ENCODE measurements around the gene CYLD. TPM values are rescaled to one million over a fixed set of nuclear protein-coding genes. Genes with fewer than 3 reads are reported as not detected.

CYLD gene
- total and polyA plus RNA-seq, 2 experiments from 2014 or later, result 6.9 to 30.9 TPM

DNA sequence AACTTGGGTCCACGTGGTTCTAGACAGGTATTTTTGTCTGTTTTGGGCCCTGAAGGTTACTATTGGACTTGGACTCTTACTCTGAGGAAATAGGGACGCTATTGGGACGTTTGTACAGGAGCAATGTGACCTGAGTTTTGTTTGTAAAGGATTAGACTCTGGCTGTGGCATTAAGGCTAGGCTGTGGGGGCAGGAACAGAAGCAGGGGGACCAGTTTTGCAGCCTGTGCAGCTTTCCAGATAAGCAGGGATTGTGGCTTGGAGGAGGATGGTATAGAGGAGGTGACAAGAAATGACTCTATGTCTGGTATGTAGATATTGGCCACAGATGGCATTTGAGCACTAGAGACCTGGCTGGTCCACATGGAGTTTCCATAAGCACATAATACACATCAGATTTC lies 35.6 kb upstream of the CYLD start (continued):
- TF ChIP-seq NANOG (IDR thresholded peaks at IDR 0.05; ENCODE audit: borderline replicate concordance) (no peak), EZH2phosphoT487 (IDR thresholded peaks at IDR 0.05; ENCODE audit: unreplicated experiment) (no peak), JUNB (IDR thresholded peaks at IDR 0.05; ENCODE audit: unreplicated experiment) (no peak), POLR2AphosphoS5 (IDR thresholded peaks at IDR 0.05; ENCODE audit: low read depth) (no peak)
- TF ChIP-seq, protein P1, sequence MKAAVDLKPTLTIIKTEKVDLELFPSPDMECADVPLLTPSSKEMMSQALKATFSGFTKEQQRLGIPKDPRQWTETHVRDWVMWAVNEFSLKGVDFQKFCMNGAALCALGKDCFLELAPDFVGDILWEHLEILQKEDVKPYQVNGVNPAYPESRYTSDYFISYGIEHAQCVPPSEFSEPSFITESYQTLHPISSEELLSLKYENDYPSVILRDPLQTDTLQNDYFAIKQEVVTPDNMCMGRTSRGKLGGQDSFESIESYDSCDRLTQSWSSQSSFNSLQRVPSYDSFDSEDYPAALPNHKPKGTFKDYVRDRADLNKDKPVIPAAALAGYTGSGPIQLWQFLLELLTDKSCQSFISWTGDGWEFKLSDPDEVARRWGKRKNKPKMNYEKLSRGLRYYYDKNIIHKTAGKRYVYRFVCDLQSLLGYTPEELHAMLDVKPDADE (IDR thresholded peaks at IDR 0.05), result no peak
- TF ChIP-seq, protein P2, sequence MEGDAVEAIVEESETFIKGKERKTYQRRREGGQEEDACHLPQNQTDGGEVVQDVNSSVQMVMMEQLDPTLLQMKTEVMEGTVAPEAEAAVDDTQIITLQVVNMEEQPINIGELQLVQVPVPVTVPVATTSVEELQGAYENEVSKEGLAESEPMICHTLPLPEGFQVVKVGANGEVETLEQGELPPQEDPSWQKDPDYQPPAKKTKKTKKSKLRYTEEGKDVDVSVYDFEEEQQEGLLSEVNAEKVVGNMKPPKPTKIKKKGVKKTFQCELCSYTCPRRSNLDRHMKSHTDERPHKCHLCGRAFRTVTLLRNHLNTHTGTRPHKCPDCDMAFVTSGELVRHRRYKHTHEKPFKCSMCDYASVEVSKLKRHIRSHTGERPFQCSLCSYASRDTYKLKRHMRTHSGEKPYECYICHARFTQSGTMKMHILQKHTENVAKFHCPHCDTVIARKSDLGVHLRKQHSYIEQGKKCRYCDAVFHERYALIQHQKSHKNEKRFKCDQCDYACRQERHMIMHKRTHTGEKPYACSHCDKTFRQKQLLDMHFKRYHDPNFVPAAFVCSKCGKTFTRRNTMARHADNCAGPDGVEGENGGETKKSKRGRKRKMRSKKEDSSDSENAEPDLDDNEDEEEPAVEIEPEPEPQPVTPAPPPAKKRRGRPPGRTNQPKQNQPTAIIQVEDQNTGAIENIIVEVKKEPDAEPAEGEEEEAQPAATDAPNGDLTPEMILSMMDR (conservative IDR thresholded peaks at IDR 0.05; ENCODE audit: low read depth in 2 of 2), result no peak
- TF ChIP-seq, protein P3, sequence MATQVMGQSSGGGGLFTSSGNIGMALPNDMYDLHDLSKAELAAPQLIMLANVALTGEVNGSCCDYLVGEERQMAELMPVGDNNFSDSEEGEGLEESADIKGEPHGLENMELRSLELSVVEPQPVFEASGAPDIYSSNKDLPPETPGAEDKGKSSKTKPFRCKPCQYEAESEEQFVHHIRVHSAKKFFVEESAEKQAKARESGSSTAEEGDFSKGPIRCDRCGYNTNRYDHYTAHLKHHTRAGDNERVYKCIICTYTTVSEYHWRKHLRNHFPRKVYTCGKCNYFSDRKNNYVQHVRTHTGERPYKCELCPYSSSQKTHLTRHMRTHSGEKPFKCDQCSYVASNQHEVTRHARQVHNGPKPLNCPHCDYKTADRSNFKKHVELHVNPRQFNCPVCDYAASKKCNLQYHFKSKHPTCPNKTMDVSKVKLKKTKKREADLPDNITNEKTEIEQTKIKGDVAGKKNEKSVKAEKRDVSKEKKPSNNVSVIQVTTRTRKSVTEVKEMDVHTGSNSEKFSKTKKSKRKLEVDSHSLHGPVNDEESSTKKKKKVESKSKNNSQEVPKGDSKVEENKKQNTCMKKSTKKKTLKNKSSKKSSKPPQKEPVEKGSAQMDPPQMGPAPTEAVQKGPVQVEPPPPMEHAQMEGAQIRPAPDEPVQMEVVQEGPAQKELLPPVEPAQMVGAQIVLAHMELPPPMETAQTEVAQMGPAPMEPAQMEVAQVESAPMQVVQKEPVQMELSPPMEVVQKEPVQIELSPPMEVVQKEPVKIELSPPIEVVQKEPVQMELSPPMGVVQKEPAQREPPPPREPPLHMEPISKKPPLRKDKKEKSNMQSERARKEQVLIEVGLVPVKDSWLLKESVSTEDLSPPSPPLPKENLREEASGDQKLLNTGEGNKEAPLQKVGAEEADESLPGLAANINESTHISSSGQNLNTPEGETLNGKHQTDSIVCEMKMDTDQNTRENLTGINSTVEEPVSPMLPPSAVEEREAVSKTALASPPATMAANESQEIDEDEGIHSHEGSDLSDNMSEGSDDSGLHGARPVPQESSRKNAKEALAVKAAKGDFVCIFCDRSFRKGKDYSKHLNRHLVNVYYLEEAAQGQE (IDR thresholded peaks at IDR 0.05; ENCODE audit: unreplicated experiment), result no peak

DNA sequence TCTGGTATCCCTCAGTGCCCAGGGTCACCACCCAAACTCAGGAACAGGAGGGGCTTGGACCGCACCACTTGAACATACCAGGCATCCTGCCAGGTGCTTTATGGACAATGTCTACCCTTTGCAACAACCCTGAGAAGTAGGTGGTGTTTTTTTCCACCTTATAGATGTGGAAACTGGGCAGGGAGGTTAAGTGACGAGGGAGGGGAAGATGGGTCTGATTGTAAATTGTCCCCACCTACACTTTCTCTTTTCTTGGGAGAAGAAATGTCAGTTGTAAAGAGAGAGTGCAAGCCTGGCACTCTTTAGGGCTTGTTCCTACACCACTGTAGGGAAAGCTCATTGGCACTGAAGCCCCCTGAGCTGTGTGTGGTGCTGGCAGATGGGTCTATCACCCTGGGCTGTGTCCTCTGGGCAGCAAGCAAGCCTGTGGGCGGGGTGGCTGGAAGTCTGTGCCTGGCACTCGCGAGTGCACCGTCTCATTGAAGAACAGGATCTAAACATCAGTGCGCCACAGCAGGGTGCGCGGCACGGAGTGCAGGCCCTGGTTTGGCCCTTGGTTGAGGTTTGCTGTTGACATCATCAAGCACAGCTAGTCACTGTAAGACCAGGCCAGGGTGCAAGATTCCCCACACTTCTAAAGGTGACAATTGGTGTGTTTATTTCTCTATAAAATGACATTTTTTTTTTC lies 33.4 kb upstream of the CYLD start:
- Histone ChIP-seq H4K20me1 (replicated peaks; ENCODE audit: insufficient read depth) (no peaks in the 10 kb centered on the region), H3K4me1 (ENCODE audit: insufficient read depth) (no peaks in the 10 kb centered on the region), H3K9me2 (ENCODE audit: insufficient read depth) (no peaks in the 10 kb centered on the region), H3K27me3 (ENCODE audit: insufficient read depth) (no peaks in the 10 kb centered on the region), H3K79me2 (replicated peaks; ENCODE audit: insufficient read depth) (no peaks in the 10 kb centered on the region), H3K36me3 (ENCODE audit: insufficient read depth) (peaks cover 6% of the 10 kb centered on the region; the same call in 1 of the 2 replicates), H3K4me3 (no peak overlapping the region), H3K4me2 (no peak overlapping the region), H3F3A (replicated peaks; ENCODE audit: low read depth) (no peaks in the 10 kb centered on the region), H3K27ac (ENCODE audit: low read depth) (no peak overlapping the region), H2AFZ (no peak overlapping the region)
- no peak overlapping the region for H3K4me3 Mint-ChIP-seq
- peaks cover 7% of the 10 kb centered on the region for H3K36me3 Mint-ChIP-seq (ENCODE audit: low read depth)
- no peak for DNase-seq (ENCODE audit: low spot score)
- no peak overlapping the region for H3K27ac Mint-ChIP-seq
- no peak for ATAC-seq
- peaks cover 7% of the 10 kb centered on the region for H3K27me3 Mint-ChIP-seq (ENCODE audit: insufficient read depth, low read depth, poor library complexity)
- peaks cover 21% of the 10 kb centered on the region for H3K9me3 Mint-ChIP-seq
- no peak for TF ChIP-seq EZH2 (IDR thresholded peaks at IDR 0.05; ENCODE audit: low read depth, unreplicated experiment)
- TF ChIP-seq ZNF114 (CRISPR knock-in tag; IDR thresholded peaks at IDR 0.05), result no peak
- no peak for TF ChIP-seq JUNB (IDR thresholded peaks at IDR 0.05; ENCODE audit: unreplicated experiment)
- no peak for TF ChIP-seq ZNF331 (CRISPR knock-in tag; IDR thresholded peaks at IDR 0.05; ENCODE audit: low read depth)
- TF ChIP-seq, protein P1 (IDR thresholded peaks at IDR 0.05), result no peak
- TF ChIP-seq, protein P3 (IDR thresholded peaks at IDR 0.05; ENCODE audit: unreplicated experiment), result no peak
- TF ChIP-seq, protein P2 (conservative IDR thresholded peaks at IDR 0.05; ENCODE audit: low read depth in 2 of 2), result no peak
- no peak for TF ChIP-seq POLR2AphosphoS5 (IDR thresholded peaks at IDR 0.05; ENCODE audit: low read depth)
- H3K4me1 Mint-ChIP-seq, result peaks cover 3% of the 10 kb centered on the region; the same call in 2 of the 3 replicates

All from GM23338 (cell line).